ENCODE results near the gene AASS.

GRCh38 chr7:122155566-122155965 lies 11.5 kb upstream of the AASS start:
- TF ChIP-seq TCF7L2 (IDR thresholded peaks at IDR 0.05; ENCODE audit: low read depth, low read length) (no peak), CTCF (IDR thresholded peaks at IDR 0.05) (no peak), SIN3A (IDR thresholded peaks at IDR 0.05; ENCODE audit: borderline replicate concordance, insufficient read depth, low read depth, low read length) (no peak), POLR2AphosphoS5 (IDR thresholded peaks at IDR 0.05; ENCODE audit: low read depth, low read length) (no peak), REST (IDR thresholded peaks at IDR 0.05; ENCODE audit: insufficient read depth in 1 of 2, low read depth in 2 of 2, low read length in 1 of 2) (no peak)
